ENCODE results near the gene CDC7. TPM values are rescaled to one million over a fixed set of nuclear protein-coding genes. Genes with fewer than 3 reads are reported as not detected.

The CDC7 gene
- total RNA-seq, 1 donor from 2014 or later, result 3.9 TPM

GRCh38 chr1:91546876-91547275, 46.2 kb downstream of the CDC7 start:
- Mint-ChIP-seq H3K4me1 (ENCODE audit: low read depth) (no peaks in the 10 kb centered on the region), H3K27ac (ENCODE audit: unreplicated experiment) (no peak overlapping the region), H3K27me3 (ENCODE audit: low read depth) (peaks cover 5% of the 10 kb centered on the region), H3K4me3 (ENCODE audit: unreplicated experiment) (no peak overlapping the region), H3K36me3 (ENCODE audit: low read depth) (peaks cover 2% of the 10 kb centered on the region), H3K9me3 (ENCODE audit: low read depth) (peaks cover 3% of the 10 kb centered on the region)
- no peak for DNase-seq (ENCODE audit: low spot score)
- no peak for TF ChIP-seq CTCF (IDR thresholded peaks at IDR 0.05)

- Mint-ChIP-seq H3K4me1 (ENCODE audit: low read depth) (peaks cover 5% of the 10 kb centered on the region), H3K27me3 (ENCODE audit: low read depth) (peaks cover 5% of the 10 kb centered on the region), H3K36me3 (ENCODE audit: low read depth) (peaks cover 2% of the 10 kb centered on the region), H3K4me3 (ENCODE audit: unreplicated experiment) (no peak overlapping the region), H3K27ac (ENCODE audit: unreplicated experiment) (no peak overlapping the region), H3K9me3 (ENCODE audit: low read depth) (peaks cover 3% of the 10 kb centered on the region)
- no peak for TF ChIP-seq CTCF (IDR thresholded peaks at IDR 0.05)
- DNase-seq (ENCODE audit: low spot score), result no peak
These were observed 47.9 kb downstream of the CDC7 start for GRCh38 chr1:91548376-91549040.

GRCh38 chr1:91549041-91549735, 48.5 kb downstream of the CDC7 start:
- peaks cover 5% of the 10 kb centered on the region for H3K27me3 Mint-ChIP-seq (ENCODE audit: low read depth)
- DNase-seq (ENCODE audit: low spot score), result no peak
- no peak overlapping the region for H3K27ac Mint-ChIP-seq (ENCODE audit: unreplicated experiment)
- no peak for TF ChIP-seq CTCF (IDR thresholded peaks at IDR 0.05)
- peaks cover 2% of the 10 kb centered on the region for H3K36me3 Mint-ChIP-seq (ENCODE audit: low read depth)
- H3K4me1 Mint-ChIP-seq (ENCODE audit: low read depth), result peaks cover 5% of the 10 kb centered on the region
- no peak overlapping the region for H3K4me3 Mint-ChIP-seq (ENCODE audit: unreplicated experiment)
- peaks cover 3% of the 10 kb centered on the region for H3K9me3 Mint-ChIP-seq (ENCODE audit: low read depth)

GRCh38 chr1:91550961-91551360, 50.3 kb downstream of the CDC7 start:
- no peaks in the 10 kb centered on the region for H3K36me3 Mint-ChIP-seq (ENCODE audit: low read depth)
- peaks cover 15% of the 10 kb centered on the region for H3K4me1 Mint-ChIP-seq (ENCODE audit: low read depth)
- H3K9me3 Mint-ChIP-seq (ENCODE audit: low read depth), result peaks cover 3% of the 10 kb centered on the region
- no peak for TF ChIP-seq CTCF (IDR thresholded peaks at IDR 0.05)
- DNase-seq (ENCODE audit: low spot score), result no peak
- no peak overlapping the region for H3K4me3 Mint-ChIP-seq (ENCODE audit: unreplicated experiment)
- H3K27ac Mint-ChIP-seq (ENCODE audit: unreplicated experiment), result no peak overlapping the region
- no peaks in the 10 kb centered on the region for H3K27me3 Mint-ChIP-seq (ENCODE audit: low read depth)

GRCh38 chr1:91552091-91552490, 51.4 kb downstream of the CDC7 start:
- H3K27me3 Mint-ChIP-seq (ENCODE audit: low read depth), result no peaks in the 10 kb centered on the region
- H3K9me3 Mint-ChIP-seq (ENCODE audit: low read depth), result peaks cover 3% of the 10 kb centered on the region
- no peak overlapping the region for H3K4me3 Mint-ChIP-seq (ENCODE audit: unreplicated experiment)
- TF ChIP-seq CTCF (IDR thresholded peaks at IDR 0.05), result no peak
- H3K36me3 Mint-ChIP-seq (ENCODE audit: low read depth), result no peaks in the 10 kb centered on the region
- no peak overlapping the region for H3K27ac Mint-ChIP-seq (ENCODE audit: unreplicated experiment)
- H3K4me1 Mint-ChIP-seq (ENCODE audit: low read depth), result peaks cover 26% of the 10 kb centered on the region
- DNase-seq (ENCODE audit: low spot score), result no peak
